HG03064 (cell line): ENCODE measurements around the gene ALDH3B2.
"Not testable (repeated sequence)": the region's sequence is repeated elsewhere in the genome, so short reads cannot be mapped to it uniquely, and the experiment has no call there.

Source experiments
- ATAC-seq: cut with Tn5 transposase; IDR thresholded peaks from one replicate; pipeline ENCODE4 v1.9.1; 2021; ENCODE audit warnings: low read depth; ENCODE audit not compliant: unreplicated experiment

Gene ALDH3B2

GRCh38 chr11:67645521-67646461, 28.6 kb downstream of the ALDH3B2 start:
- no peak for ATAC-seq

GRCh38 chr11:67644472-67645418, 29.7 kb downstream of the ALDH3B2 start:
- no peak for ATAC-seq

- ATAC-seq, result no peak
These were observed 30.4 kb downstream of the ALDH3B2 start for GRCh38 chr11:67644042-67644441.

- no peak for ATAC-seq
These were observed 32.0 kb downstream of the ALDH3B2 start for GRCh38 chr11:67642173-67643120.

GRCh38 chr11:67641338-67642172, 32.9 kb downstream of the ALDH3B2 start:
- ATAC-seq, result no peak

GRCh38 chr11:67640758-67641337, 33.6 kb downstream of the ALDH3B2 start:
- ATAC-seq, result no peak

GRCh38 chr11:67640021-67640757, 34.2 kb downstream of the ALDH3B2 start:
- no peak for ATAC-seq

GRCh38 chr11:67639438-67639859, 35.0 kb downstream of the ALDH3B2 start, which contains the start of gene TBX10:
Gene TBX10 (minus strand): TSS chr11:67639763. CDS start chr11:67639472, 291 bp downstream.
- ATAC-seq, result no peak

- ATAC-seq, result no peak
These were observed 35.6 kb downstream of the ALDH3B2 start for GRCh38 chr11:67638535-67639437.

- ATAC-seq, result not testable (repeated sequence)
These were observed 37.0 kb downstream of the ALDH3B2 start for GRCh38 chr11:67637441-67637840.

- no peak for ATAC-seq
These were observed 37.5 kb downstream of the ALDH3B2 start for GRCh38 chr11:67636962-67637361.

- no peak for ATAC-seq
These were observed 39.2 kb downstream of the ALDH3B2 start for GRCh38 chr11:67635231-67635521.

- ATAC-seq, result no peak
These were observed 39.8 kb downstream of the ALDH3B2 start for GRCh38 chr11:67634366-67635230.

GRCh38 chr11:67633758-67634365, 40.6 kb downstream of the ALDH3B2 start:
- ATAC-seq, result no peak

- ATAC-seq, result no peak
These were observed 41.3 kb downstream of the ALDH3B2 start for GRCh38 chr11:67632982-67633755.
